HG03565 (cell line): ENCODE data around the gene DVL1.

Experiments
- ATAC-seq: cut with Tn5 transposase; IDR thresholded peaks from one replicate; pipeline ENCODE4 v1.9.1; 2021; ENCODE audit warnings: mild to moderate bottlenecking, moderate library complexity; ENCODE audit not compliant: unreplicated experiment

Gene DVL1

DNA sequence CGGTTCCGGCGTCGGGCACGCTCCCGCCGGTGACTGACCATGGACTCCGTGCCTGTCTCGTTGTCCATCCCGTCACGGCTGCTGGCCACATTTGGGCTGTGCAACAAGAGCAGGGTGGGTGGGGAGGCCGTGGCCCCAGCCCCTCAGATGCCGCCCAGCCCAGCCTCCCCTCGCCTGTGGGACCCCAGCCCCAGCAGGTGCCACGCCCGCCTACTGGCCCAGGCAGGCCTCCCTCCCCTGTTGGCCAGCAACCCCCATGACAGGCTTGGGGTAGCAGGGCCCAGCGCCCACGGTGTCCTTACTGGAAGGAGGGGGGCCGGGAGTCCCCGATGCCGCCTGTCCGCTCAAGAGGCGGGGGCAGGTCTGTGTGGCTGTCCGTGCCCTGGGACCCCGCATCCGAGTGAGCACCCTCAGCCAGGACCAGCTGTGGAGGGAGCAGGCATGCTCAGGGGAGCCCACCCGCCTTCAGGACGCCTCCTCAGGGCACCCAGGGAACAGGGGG, 7.1 kb downstream of the DVL1 start:
- no peak for ATAC-seq

DNA sequence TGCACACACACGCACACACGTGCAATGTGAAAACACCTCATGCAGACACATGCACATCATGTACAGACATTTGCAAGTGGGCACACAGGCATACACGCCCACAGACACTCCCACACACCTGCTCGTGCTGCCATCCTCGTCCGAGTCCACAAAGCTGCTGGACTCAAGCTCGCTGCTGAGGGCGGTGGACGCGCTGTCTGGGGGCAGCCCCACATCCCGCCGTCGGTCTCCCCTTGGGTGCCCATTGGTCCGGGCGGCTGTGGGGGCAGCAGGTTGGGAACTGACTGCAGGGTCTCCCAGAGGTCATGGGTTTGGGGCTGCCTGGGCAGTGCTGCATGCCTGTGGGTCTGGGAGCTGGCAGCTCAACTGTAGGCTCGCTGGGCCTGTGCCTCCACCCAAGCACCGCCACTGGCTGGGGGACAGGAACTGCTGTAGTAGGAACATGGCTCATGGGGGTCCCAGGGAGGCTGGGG, 7.6 kb downstream of the DVL1 start:
- ATAC-seq, result no peak

DNA sequence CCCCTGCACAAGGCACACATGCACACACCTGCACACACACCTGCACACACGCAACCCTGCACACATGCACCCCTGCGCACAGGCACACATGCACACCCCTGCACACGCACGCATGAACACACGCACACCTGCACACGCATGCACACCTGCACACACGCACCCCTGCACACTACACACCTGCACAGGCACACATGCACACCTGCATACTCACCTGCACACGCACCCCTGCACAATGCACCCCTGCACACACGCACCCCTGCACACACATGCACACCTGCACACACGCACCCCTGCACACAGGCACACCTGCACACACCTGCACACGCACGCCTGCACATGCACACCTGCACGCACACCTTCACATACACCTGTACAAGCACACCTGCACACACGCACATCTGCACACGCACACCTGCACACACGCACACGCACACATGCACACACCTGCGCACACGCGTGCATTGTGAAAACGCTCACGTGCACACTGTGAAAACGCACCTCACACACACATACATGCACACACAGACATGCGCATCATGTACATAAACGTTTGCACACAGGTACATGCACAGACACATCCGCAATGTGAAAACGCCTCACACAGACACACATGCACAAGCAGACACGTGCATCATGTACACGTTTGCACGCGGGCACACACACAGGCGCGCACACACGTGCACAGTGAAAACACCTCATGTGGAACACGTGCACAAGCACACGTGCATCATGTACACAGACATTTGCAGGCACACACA, 8.2 kb downstream of the DVL1 start:
- ATAC-seq, result no peak

DNA sequence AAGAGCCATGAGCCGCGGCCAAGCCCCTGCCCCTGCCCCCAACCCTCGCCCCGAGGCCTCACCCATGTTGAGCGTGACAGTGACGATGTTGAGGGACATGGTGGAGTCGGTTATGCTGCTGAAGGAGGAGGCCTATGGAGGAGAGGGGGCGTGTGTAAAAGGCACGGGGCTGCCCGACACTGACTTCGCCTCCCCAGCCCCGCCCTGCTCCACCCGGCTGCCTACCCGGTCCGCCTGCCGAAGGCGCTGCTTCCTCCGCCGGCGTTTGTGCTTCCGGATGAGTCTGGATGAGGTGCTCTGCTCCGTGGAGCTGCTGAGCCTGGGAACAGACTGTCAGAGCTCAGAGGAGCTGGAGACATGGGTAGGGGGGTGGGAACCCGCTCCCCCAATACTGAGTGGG, 9.0 kb downstream of the DVL1 start:
- ATAC-seq, result no peak

DNA sequence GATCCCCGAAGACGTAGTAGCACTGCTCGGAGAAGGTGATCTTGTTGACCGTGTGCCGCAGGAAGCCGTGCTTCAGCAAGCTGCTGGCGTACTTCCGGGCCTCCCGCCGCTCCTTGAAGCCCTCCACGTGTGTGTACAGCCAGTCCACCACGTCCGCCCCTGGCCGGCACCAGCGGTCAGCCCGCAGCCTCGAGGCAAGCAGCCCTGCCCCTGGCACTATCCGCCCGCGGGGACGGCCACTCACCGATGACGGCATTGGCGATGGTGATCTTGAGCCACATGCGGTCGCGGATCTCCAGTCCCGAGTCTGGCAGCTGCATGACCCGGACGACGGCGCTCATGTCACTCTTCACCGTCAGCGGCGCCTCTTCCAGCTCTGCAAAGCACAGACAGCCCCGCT, 10.9 kb downstream of the DVL1 start:
- no peak for ATAC-seq

DNA sequence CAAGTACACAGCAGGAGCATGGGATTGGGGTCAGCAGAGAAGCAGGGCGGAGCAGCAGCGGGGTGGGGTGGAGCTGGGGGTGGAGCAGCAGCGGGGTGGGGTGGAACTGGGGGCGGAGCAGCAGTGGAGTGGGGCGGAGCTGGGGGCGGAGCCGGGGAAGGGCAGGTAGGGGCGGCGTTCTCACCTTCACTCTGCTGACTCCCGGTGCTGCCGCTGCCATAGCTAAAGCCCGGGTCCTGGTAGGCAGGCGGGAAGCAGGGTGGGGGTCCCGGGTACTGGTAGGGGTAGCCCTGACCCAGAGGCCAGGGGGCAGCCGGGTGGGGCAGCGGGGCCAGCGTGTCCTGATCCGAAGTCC, 11.4 kb downstream of the DVL1 start:
- no peak for ATAC-seq

DNA sequence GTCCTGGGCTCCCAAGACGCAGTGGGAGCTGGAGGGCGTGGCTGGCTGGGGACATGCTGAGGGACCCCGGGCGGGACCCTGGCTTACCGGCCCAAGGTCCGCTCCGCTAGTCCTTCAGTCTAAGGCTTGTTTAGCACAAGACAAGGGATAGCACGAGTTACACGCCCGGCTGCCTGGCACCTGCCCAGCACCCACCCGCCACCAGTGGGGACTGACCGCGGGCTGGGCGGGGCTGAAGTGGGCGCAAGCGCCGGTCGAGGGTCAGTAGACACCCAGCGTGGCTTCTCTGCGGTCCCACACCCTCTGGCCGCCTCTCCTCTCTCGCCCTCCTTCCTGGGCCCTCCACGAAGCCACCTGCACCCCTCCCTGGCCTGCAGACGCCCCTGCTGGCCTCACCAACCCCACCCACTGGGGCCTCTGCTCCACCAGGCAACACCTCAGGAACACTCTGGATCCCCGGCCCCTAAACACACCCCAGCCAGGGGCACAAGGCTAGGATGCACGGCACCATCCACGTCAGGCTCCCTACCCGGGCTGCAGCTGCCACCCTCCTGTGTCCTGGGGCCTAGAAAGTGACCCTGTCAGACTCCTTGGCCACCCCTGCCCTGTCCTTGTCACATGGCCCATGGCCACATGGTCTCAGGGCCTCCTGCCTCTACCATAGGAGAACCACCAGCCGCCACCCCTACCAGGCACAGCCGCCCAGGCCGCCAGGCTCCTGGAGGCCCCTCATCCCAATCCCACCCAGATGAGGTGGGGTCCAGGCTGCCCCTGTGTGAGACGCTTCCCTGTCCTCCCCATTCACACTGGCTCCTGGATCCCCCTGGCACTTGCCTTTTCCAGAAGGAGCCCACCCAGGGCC, 12.1 kb downstream of the DVL1 start:
- no peak for ATAC-seq

DNA sequence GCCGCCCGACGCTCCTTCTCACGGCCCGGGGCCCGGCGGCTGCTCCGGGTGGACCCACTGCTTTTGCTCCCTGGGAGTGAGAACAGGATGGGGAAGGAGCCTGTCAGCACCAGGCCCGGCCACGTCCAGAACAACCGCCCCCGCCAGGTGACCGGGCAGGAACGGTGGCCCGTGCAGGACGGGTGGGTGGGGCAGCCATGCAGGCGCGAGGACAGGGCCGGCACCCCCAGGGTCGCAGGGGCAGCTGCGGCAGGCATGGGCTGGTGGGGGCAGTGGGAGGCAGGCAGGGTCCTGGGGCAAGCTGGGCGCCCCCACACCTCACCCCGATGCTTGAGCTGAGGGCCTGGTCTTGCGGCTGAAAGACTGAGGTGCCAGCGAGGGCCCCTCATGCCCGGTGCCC, 12.8 kb downstream of the DVL1 start:
- ATAC-seq, result no peak

DNA sequence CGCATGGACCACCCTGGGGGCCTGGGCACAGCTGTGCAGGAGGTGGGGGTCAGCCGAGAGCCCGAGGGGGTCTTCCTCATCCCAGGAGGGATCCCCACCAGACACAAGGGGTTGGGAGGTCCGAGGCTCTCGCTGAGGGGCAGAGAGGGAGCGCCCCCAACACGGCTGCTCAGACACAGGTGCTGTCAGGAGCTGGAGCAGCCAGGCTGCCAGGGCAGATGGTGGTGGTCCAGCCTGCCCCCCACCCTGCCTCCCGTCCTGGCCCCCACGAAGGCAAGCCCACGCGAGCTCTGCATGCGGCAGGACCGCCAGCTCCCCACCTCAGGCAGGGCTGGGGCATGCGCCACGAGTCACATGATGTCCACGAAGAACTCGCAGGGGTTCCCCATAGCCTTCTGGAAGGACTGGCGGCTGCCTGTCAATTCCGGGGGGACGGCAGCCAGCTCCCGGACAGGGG, 13.4 kb downstream of the DVL1 start:
- no peak for ATAC-seq

DNA sequence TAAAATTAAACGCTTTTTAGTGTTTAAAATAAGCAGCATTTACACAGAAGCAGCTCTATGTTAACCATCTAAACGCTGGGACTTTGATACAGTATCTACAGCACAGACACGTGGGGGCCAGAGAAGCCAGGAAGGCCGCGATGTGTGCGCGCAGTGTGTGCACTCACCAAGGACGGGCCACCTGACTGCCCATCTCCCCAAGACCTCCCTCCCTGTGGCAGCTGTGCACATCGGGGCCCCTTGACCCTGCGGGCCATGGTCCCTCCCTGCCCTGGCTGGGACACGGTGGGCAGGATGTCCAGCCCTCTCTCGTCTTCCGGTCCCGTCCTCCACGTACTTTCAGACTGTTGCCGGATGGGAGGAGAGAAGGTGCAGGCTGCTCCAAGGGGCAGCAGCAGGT, 13.9 kb downstream of the DVL1 start:
- ATAC-seq, result no peak

DNA sequence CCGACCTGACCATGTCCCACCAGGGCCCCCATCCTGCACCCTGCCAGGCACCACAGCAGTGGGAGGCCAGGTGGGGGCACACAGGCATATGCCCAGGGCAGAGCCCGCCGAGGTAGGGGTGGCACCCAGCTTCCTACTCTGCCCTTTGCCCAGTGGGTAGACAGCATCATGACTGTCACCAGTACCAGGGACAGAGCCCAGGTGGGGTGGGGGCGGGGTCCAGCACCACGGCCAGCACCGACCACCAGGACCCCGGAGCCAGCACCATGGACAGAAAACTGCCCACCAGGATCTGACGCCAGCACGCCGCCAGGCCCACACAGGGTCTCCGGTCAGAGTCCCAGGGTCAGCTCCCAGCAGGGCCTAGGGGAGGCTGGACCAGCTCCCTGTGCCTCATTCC, 14.4 kb downstream of the DVL1 start:
- ATAC-seq, result no peak

DNA sequence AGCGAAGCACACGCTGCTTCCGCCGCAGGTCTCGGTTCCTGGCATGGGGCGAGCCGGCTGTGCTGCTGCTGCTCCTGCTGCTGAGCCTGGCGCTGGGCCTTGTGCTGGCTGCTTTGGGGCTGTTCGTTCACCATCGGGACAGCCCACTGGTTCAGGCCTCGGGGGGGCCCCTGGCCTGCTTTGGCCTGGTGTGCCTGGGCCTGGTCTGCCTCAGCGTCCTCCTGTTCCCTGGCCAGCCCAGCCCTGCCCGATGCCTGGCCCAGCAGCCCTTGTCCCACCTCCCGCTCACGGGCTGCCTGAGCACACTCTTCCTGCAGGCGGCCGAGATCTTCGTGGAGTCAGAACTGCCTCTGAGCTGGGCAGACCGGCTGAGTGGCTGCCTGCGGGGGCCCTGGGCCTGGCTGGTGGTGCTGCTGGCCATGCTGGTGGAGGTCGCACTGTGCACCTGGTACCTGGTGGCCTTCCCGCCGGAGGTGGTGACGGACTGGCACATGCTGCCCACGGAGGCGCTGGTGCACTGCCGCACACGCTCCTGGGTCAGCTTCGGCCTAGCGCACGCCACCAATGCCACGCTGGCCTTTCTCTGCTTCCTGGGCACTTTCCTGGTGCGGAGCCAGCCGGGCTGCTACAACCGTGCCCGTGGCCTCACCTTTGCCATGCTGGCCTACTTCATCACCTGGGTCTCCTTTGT, 15.5 kb downstream of the DVL1 start:
- ATAC-seq, result no peak

DNA sequence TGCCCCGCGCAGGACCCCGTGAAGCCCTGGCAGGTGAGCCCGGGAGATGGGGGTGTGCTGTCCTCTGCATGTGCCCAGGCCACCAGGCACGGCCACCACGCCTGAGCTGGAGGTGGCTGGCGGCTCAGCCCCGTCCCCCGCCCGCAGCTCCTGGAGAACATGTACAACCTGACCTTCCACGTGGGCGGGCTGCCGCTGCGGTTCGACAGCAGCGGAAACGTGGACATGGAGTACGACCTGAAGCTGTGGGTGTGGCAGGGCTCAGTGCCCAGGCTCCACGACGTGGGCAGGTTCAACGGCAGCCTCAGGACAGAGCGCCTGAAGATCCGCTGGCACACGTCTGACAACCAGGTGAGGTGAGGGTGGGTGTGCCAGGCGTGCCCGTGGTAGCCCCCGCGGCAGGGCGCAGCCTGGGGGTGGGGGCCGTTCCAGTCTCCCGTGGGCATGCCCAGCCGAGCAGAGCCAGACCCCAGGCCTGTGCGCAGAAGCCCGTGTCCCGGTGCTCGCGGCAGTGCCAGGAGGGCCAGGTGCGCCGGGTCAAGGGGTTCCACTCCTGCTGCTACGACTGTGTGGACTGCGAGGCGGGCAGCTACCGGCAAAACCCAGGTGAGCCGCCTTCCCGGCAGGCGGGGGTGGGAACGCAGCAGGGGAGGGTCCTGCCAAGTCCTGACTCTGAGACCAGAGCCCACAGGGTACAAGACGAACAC, 16.3 kb downstream of the DVL1 start:
- no peak for ATAC-seq

DNA sequence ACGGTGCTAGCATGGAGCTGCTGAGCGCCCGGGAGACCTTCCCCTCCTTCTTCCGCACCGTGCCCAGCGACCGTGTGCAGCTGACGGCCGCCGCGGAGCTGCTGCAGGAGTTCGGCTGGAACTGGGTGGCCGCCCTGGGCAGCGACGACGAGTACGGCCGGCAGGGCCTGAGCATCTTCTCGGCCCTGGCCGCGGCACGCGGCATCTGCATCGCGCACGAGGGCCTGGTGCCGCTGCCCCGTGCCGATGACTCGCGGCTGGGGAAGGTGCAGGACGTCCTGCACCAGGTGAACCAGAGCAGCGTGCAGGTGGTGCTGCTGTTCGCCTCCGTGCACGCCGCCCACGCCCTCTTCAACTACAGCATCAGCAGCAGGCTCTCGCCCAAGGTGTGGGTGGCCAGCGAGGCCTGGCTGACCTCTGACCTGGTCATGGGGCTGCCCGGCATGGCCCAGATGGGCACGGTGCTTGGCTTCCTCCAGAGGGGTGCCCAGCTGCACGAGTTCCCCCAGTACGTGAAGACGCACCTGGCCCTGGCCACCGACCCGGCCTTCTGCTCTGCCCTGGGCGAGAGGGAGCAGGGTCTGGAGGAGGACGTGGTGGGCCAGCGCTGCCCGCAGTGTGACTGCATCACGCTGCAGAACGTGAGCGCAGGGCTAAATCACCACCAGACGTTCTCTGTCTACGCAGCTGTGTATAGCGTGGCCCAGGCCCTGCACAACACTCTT, 17.0 kb downstream of the DVL1 start:
- no peak for ATAC-seq

DNA sequence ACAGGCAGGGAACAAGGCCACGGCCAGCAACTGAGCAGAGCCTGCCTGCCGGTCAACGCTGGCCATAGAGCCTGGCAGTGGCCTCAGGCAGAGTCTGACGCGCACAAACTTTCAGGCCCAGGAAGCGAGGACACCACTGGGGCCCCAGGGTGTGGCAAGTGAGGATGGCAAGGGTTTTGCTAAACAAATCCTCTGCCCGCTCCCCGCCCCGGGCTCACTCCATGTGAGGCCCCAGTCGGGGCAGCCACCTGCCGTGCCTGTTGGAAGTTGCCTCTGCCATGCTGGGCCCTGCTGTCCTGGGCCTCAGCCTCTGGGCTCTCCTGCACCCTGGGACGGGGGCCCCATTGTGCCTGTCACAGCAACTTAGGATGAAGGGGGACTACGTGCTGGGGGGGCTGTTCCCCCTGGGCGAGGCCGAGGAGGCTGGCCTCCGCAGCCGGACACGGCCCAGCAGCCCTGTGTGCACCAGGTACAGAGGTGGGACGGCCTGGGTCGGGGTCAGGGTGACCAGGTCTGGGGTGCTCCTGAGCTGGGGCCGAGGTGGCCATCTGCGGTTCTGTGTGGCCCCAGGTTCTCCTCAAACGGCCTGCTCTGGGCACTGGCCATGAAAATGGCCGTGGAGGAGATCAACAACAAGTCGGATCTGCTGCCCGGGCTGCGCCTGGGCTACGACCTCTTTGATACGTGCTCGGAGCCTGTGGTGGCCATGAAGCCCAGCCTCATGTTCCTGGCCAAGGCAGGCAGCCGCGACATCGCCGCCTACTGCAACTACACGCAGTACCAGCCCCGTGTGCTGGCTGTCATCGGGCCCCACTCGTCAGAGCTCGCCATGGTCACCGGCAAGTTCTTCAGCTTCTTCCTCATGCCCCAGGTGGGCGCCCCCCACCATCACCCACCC, 17.9 kb downstream of the DVL1 start, which contains the start of gene TAS1R3:
Gene TAS1R3 (plus strand): TSS at position 213 of the 898 bp plus-strand sequence. CDS start 66 bp downstream, at position 279.
- ATAC-seq, result no peak

DNA sequence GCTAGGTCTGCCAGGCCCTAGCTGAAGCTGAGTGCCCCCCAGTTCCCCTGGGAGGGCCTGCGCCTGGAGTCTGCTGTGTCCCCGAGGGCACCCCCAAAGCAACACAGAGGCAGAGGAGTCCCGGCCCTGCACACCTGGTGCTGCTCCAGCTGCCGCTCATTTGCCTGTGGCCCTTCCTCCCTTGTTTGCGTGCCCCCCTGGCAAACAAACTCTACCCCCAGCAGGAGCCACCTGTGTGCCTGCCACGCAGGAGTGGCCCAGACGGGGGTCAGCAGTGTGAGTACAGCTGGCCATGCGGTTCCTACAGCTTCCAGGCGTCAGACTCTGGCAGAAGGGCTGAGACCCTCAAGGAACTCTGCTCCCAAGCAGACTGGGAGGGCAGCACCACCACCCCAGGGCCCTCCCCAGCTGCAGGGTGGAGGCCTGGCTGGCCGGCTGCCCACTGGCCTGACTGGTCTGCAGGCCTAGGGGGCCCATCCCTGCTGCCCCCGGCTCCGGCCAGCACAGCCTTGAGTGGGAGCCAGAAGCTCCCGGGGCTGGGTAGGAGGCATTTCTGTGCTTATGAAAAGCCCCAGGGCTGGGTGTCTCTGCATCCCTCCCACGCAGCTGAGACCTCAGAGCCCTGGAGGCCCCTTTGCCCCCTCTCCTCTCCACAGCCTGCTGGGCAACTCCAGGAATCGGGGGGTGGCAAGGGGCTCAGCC, 18.7 kb downstream of the DVL1 start:
- ATAC-seq, result no peak

DNA sequence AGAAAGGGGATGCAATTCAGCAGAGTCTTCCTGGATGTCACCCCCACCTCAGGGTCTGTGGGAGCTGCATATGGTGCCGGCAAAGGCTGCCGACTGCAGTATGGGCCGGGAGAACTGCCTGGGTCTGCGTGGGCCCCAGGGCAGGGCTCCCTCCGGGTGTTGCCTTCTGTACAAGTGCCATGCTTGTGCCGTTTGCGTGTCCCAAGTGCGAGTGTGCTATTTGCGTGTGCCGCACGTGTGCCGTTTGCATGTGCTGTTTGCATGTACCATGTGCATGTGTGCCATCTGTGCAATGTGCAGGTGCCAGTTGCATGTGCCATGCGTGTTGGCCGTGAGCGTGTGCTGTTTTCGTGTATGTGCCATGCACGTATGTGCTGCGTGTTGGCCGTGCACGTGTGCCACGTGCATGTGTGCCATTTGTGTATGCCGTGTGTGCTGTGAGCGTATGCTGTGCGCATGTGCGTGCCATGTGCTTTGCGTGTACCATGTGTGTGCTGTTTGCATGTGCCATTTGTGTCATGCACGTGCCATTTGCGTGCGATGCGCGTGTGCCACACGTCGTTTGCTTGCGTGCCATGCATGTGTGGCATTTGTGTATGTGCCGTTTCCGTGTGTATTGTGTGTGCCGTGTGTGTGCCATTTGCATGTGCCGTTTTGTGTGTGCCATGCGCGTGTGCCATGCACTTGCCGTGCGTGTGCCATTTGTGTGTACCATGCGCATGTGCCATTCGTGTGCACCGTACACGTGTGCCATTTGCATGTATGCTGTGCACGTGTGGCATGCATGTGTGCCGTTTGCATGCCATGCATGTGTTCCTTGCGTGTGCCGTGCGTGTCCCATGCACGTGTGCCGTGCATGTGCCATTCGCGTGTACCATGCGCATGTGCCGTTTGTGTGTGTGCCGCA, 19.7 kb downstream of the DVL1 start:
- no peak for ATAC-seq
